Measurements from ENCODE around the gene CNOT6.
A peak's percentile ranks its signal among the peaks of the same experiment; 100 is the strongest.
"Not testable (repeated sequence)": the region's sequence is repeated elsewhere in the genome, so short reads cannot be mapped to it uniquely, and the experiment has no call there.

CNOT6 gene

DNA sequence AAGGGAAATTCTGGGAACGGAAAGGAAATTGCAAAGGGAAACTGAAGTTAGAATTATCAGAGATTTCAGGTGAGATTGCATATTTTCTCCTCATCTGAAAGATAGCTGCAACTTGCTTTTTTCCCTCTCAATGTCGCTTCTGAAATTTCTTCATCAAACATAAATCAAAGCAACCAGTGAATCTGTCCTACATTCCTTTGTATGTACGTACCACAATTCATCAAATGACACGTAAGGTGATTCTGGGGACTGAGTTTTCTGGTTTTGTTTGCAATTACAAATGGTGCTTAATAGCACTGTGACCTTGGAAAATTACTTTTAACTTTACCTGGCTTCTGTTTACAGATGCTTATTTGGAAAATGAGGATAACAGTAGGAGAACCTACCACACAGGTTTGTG lies 21.9 kb upstream of the CNOT6 start:
- H3K9ac ChIP-seq (ENCODE audit: low read length), result no peak overlapping the region
- H3K27me3 ChIP-seq (replicated peaks; ENCODE audit: control insufficient read depth, insufficient read depth, low read length), result peaks cover 16% of the 10 kb centered on the region
- no peak overlapping the region for H3K4me3 ChIP-seq (ENCODE audit: low read length)
- peaks cover 14% of the 10 kb centered on the region for H3K4me1 ChIP-seq (ENCODE audit: control insufficient read depth, insufficient read depth, low read length)
- no peaks in the 10 kb centered on the region for H3K9me3 ChIP-seq (ENCODE audit: control insufficient read depth, low read length)
- no peak for DNase-seq (ENCODE audit: low read depth)
- no peaks in the 10 kb centered on the region for H3K36me3 ChIP-seq (ENCODE audit: control insufficient read depth, insufficient read depth, low read length, severe bottlenecking)

DNA sequence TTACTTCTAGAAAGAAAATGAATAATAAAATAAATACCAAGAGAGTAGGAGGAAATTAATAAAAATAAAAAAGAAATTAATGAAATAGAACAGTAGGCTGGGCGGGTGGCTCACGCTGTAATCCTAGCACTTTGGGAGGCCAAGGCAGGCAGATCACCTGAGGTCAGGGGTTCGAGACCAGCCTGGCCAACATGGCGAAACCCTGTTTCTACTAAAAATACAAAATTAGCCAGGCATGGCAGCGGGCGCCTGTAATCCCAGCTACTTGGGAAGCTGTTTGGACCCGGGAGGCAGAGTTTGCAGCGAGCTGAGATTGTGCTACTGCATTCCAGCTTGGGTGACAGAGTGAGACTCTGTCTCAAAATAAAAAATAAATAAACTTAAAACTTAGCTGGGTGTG lies 20.8 kb upstream of the CNOT6 start:
- not testable (repeated sequence) for H3K9me3 ChIP-seq (ENCODE audit: control insufficient read depth, low read length); H3K4me3 ChIP-seq (ENCODE audit: low read length); DNase-seq (ENCODE audit: low read depth); H3K36me3 ChIP-seq (ENCODE audit: control insufficient read depth, insufficient read depth, low read length, severe bottlenecking); H3K9ac ChIP-seq (ENCODE audit: low read length)
- Histone ChIP-seq H3K27me3 (replicated peaks; ENCODE audit: control insufficient read depth, insufficient read depth, low read length) (peaks cover 10% of the 10 kb centered on the region), H3K4me1 (ENCODE audit: control insufficient read depth, insufficient read depth, low read length) (peaks cover 12% of the 10 kb centered on the region)

DNA sequence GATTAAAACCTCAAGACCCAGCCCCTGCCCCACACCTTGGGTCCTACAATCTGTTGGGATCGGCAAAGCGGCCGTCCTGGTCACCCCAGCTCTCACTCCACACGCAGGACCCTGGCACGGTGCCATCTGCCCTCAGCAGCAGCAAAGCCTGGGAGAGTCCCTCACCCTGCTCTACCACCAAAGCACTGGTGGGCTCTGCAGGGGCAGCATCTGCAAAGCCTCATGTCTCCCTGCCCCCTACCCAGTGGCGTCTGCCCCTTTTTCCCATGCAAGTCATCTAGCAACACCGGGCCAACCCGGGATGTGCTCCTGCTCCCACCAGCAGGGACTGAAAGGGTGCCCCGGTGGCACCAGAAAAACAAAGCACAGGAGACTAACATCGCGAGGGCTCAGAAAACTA lies 19.6 kb upstream of the CNOT6 start:
- no peaks in the 10 kb centered on the region for H3K9me3 ChIP-seq (ENCODE audit: control insufficient read depth, low read length)
- DNase-seq (ENCODE audit: low read depth), result no peak
- no peak overlapping the region for H3K4me3 ChIP-seq (ENCODE audit: low read length)
- no peaks in the 10 kb centered on the region for H3K36me3 ChIP-seq (ENCODE audit: control insufficient read depth, insufficient read depth, low read length, severe bottlenecking)
- H3K4me1 ChIP-seq (ENCODE audit: control insufficient read depth, insufficient read depth, low read length), result peaks cover 12% of the 10 kb centered on the region
- H3K9ac ChIP-seq (ENCODE audit: low read length), result no peak overlapping the region
- peaks cover 10% of the 10 kb centered on the region for H3K27me3 ChIP-seq (replicated peaks; ENCODE audit: control insufficient read depth, insufficient read depth, low read length)

DNA sequence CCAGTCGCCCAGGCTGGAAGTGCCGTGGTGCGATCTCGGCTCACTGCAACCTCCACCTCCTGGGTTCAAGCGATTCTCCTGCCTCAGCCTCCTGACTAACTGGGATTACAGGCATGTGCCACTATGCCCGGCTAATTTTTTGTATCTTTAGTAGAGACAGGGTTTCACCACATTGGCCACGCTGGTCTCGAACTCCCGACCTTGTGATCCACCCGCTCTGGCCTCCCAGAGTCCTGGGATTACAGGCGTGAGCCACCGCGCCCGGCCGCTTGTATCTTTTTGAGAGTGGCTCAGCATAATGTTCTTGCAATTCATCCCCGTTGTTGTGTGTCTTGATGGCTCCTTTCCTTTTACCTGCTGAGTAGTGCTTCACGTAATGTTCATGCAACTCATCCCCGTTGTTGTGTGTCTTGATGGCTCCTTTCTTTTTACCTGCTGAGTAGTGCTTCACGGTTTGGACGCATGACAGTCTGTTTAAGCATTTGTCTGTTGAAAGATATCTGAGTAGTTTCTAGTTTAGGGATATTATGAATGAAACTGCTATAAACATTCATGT lies 18.1 kb upstream of the CNOT6 start:
- not testable (repeated sequence) for H3K9me3 ChIP-seq (ENCODE audit: control insufficient read depth, low read length); H3K4me3 ChIP-seq (ENCODE audit: low read length); H3K27me3 ChIP-seq (replicated peaks; ENCODE audit: control insufficient read depth, insufficient read depth, low read length); H3K36me3 ChIP-seq (ENCODE audit: control insufficient read depth, insufficient read depth, low read length, severe bottlenecking); DNase-seq (ENCODE audit: low read depth); H3K9ac ChIP-seq (ENCODE audit: low read length)
- peaks cover 12% of the 10 kb centered on the region for H3K4me1 ChIP-seq (ENCODE audit: control insufficient read depth, insufficient read depth, low read length)

DNA sequence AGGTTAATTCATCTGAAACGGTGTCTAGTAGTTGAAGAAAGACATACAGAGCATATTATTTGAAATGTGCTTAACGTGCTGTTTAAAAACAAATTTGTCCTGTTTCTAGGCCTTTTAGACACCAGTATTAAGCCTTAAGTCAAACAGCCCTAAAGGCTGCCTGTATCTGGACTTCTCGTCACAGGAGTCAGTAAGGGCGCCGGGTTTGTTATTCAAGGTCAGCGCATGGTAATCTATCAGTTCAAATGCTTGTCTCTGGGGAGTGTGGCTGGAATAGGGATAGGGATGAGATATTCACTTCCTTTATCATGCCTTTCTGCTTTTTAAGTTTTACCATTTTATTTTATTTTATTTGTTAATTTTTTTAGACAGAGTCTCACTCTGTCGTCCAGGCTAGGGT lies 9.4 kb upstream of the CNOT6 start:
- Histone ChIP-seq H3K27me3 (replicated peaks; ENCODE audit: control insufficient read depth, insufficient read depth, low read length) (no peaks in the 10 kb centered on the region), H3K4me3 (ENCODE audit: low read length) (no peak overlapping the region), H3K4me1 (ENCODE audit: control insufficient read depth, insufficient read depth, low read length) (peaks cover 5% of the 10 kb centered on the region), H3K36me3 (ENCODE audit: control insufficient read depth, insufficient read depth, low read length, severe bottlenecking) (no peaks in the 10 kb centered on the region), H3K9me3 (ENCODE audit: control insufficient read depth, low read length) (no peaks in the 10 kb centered on the region), H3K9ac (ENCODE audit: low read length) (no peak overlapping the region)
- no peak for DNase-seq (ENCODE audit: low read depth)

DNA sequence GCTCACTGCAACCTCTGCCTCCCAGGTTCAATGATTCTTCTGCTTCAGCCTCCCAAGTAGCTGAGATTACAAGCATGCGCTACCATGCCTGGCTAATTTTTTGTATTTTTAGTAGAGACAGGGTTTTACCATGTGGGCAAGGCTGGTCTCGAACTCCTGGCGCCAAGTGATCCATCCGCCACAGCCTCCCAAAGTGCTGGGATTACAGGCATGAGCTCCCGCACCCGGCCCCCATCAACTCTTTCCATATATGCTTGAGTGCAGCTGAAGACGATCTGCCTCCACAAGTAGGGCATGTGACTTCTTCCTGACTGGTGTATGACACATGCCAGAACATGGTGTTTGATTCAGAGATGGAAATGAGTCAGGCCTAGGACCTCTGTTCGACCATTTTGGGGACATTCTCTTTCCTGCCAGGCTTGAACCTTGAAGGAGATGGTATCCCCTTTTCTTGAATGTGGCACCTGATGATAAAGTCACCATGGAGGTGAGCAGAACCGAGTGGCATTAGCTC lies 7.5 kb upstream of the CNOT6 start:
- no peak for DNase-seq (ENCODE audit: low read depth)
- no peaks in the 10 kb centered on the region for H3K9me3 ChIP-seq (ENCODE audit: control insufficient read depth, low read length)
- no peaks in the 10 kb centered on the region for H3K36me3 ChIP-seq (ENCODE audit: control insufficient read depth, insufficient read depth, low read length, severe bottlenecking)
- peaks cover 5% of the 10 kb centered on the region for H3K4me1 ChIP-seq (ENCODE audit: control insufficient read depth, insufficient read depth, low read length)
- no peaks in the 10 kb centered on the region for H3K27me3 ChIP-seq (replicated peaks; ENCODE audit: control insufficient read depth, insufficient read depth, low read length)
- no peak overlapping the region for H3K9ac ChIP-seq (ENCODE audit: low read length)
- no peak overlapping the region for H3K4me3 ChIP-seq (ENCODE audit: low read length)

DNA sequence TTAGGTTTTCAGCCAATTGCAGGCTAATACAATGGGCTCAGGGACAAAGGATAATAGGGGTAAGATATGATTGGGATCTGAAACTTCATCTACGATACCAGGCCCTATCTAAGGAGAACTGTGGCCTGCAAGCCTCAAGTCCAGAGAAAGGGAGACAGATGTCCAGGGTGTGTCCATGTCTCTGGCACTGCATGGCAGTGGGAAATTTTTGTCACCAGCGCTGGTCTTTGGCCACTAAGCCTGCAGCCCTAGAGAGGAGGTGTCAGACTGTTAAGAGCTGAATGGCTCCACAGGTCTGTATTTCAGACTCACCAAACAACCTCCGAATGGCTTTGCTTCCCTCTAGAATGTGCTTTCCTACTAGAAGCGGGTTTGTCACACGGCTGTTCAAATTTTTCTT lies 6.6 kb upstream of the CNOT6 start:
- Histone ChIP-seq H3K4me1 (ENCODE audit: control insufficient read depth, insufficient read depth, low read length) (peaks cover 5% of the 10 kb centered on the region), H3K9ac (ENCODE audit: low read length) (no peak overlapping the region), H3K9me3 (ENCODE audit: control insufficient read depth, low read length) (no peaks in the 10 kb centered on the region), H3K27me3 (replicated peaks; ENCODE audit: control insufficient read depth, insufficient read depth, low read length) (no peaks in the 10 kb centered on the region), H3K36me3 (ENCODE audit: control insufficient read depth, insufficient read depth, low read length, severe bottlenecking) (no peaks in the 10 kb centered on the region), H3K4me3 (ENCODE audit: low read length) (no peak overlapping the region)
- no peak for DNase-seq (ENCODE audit: low read depth)

DNA sequence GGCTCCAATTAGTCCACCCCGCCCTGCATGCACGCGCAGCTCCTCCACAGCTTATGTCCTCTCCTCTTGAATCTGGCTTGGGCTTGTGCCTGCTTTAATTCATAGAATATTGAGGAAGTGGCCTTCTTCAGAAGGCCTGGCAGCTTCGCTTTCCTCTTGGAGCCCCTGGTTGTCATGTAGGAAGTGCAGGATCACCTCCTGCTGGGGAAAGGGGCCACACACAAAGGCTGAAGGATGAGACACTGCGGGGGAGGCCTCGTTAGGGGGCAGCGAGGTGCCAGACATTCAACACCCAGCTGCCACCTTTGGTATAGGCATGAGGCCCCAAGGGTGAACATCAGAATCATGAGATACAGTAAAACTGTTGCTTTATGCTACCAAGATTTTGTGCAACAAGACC lies 2.7 kb upstream of the CNOT6 start:
- Histone ChIP-seq H3K9ac (ENCODE audit: low read length) (no peak overlapping the region), H3K4me1 (ENCODE audit: control insufficient read depth, insufficient read depth, low read length) (peaks cover 10% of the 10 kb centered on the region), H3K9me3 (ENCODE audit: control insufficient read depth, low read length) (no peaks in the 10 kb centered on the region), H3K4me3 (ENCODE audit: low read length) (no peak overlapping the region), H3K27me3 (replicated peaks; ENCODE audit: control insufficient read depth, insufficient read depth, low read length) (no peaks in the 10 kb centered on the region), H3K36me3 (ENCODE audit: control insufficient read depth, insufficient read depth, low read length, severe bottlenecking) (no peaks in the 10 kb centered on the region)
- DNase-seq (ENCODE audit: low read depth), result no peak

DNA sequence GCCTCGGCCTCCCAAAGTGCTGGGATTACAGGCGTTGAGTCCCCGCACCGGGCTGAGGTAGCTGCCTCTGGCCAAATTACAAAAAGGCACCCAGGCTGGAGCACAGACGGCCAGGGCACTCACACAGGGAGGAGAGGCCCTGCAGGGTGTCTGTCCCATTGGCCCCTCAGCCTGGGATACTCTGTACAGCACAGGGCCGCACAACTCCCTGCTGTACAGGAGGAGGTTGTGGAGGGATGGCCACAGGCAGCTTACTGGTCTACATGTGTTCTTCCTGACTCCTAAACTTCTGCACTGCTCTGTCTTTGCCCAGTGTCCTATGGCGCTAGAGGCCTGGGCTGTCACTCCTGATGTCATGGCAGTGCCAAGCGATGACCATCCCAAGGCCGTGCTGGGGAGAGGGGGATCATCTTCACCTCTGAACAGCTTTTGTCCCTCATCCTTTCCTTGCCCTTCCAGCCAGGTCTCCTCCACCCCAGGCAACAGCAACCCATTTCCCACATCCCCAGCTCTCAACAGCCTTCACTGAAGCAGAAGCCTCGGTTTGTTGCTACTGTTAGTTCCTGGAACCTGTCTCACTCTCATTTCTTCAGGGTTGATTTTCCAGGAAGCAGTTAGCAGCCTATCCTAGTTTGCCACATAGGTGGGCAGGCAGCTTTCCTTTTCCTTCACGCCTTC lies 1.8 kb upstream of the CNOT6 start:
- Histone ChIP-seq H3K36me3 (ENCODE audit: control insufficient read depth, insufficient read depth, low read length, severe bottlenecking) (no peaks in the 10 kb centered on the region), H3K4me1 (ENCODE audit: control insufficient read depth, insufficient read depth, low read length) (peaks cover 10% of the 10 kb centered on the region), H3K9me3 (ENCODE audit: control insufficient read depth, low read length) (no peaks in the 10 kb centered on the region), H3K4me3 (ENCODE audit: low read length) (no peak overlapping the region), H3K9ac (ENCODE audit: low read length) (no peak overlapping the region), H3K27me3 (replicated peaks; ENCODE audit: control insufficient read depth, insufficient read depth, low read length) (no peaks in the 10 kb centered on the region)
- no peak for DNase-seq (ENCODE audit: low read depth)

DNA sequence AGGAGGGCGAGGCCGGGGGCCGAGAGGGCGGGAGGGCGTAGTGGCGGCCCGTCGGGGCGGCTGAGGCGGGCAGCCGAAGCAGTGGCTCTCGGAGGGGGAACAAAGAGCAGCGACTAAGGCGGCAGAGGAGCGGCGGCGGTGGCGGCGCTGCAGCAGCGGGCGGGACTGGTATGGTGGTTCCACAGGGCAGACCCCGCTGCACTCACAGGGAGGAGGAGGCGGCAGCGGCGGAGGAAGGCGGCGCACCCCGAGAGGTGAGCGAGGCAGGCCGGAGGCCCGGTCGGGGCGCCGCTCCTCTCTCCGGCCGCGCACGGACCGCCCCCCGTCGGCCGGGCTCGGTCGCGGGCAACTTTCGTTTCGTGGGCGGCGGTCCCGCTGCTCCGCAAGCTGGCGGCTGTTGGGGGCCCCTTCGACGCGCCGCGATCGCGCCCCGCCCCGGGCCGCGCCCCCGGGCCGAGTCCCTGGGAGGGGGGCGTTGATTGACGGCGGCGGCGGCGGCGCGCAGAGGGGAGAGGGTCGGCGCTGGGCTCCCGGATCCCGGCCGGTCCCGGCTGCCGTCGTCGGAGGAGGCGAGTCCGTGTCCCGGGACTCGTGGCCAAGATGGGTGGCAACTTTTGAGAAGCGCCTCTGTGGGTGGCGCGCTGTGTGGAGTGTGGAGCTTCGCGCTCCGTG lies 467 bp downstream of the CNOT6 start:
- H3K4me1 ChIP-seq (ENCODE audit: control insufficient read depth, insufficient read depth, low read length), result peaks cover 10% of the 10 kb centered on the region
- no peaks in the 10 kb centered on the region for H3K9me3 ChIP-seq (ENCODE audit: control insufficient read depth, low read length)
- H3K36me3 ChIP-seq (ENCODE audit: control insufficient read depth, insufficient read depth, low read length, severe bottlenecking), result no peaks in the 10 kb centered on the region
- H3K27me3 ChIP-seq (replicated peaks; ENCODE audit: control insufficient read depth, insufficient read depth, low read length), result no peaks in the 10 kb centered on the region
- peak; percentile 76 for DNase-seq (ENCODE audit: low read depth)
- peak overlapping the region; percentile 90 for H3K9ac ChIP-seq (ENCODE audit: low read length)
- H3K4me3 ChIP-seq (ENCODE audit: low read length), result peak overlapping the region; percentile 78

DNA sequence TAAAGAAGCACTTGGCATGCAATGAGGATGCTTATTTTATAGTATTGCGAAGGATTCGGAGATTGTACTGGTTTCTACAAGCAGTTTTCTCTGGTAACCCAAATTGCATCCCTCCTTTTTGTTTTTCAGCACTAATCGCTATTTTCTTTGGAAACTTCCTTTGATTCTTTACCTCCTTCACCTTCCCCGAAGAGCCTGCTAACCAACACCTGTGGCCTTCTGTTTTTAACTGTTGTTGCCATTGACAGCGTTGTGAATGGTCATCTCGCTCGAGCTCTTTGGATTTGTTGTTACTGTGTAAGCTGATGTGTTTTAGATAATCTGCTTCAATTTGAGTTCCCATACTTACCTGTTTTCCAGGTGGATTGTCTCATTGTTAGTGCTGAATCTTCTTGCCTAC lies 1.1 kb downstream of the CNOT6 start:
- Histone ChIP-seq H3K9me3 (ENCODE audit: control insufficient read depth, low read length) (no peaks in the 10 kb centered on the region), H3K36me3 (ENCODE audit: control insufficient read depth, insufficient read depth, low read length, severe bottlenecking) (no peaks in the 10 kb centered on the region), H3K4me3 (ENCODE audit: low read length) (peak overlapping the region; percentile 78), H3K4me1 (ENCODE audit: control insufficient read depth, insufficient read depth, low read length) (peaks cover 10% of the 10 kb centered on the region), H3K9ac (ENCODE audit: low read length) (peak overlapping the region; percentile 90), H3K27me3 (replicated peaks; ENCODE audit: control insufficient read depth, insufficient read depth, low read length) (no peaks in the 10 kb centered on the region)
- peak; percentile 15 for DNase-seq (ENCODE audit: low read depth)

All from adipocyte (in vitro differentiated cells).